GM21526 (cell line): ENCODE data around the gene TARP.

ENCODE experiments used
- ATAC-seq: cut with Tn5 transposase; IDR thresholded peaks from one replicate; pipeline ENCODE4 v1.9.1; 2021; ENCODE audit warnings: moderate library complexity; ENCODE audit not compliant: unreplicated experiment, low FRiP score

TARP gene

DNA sequence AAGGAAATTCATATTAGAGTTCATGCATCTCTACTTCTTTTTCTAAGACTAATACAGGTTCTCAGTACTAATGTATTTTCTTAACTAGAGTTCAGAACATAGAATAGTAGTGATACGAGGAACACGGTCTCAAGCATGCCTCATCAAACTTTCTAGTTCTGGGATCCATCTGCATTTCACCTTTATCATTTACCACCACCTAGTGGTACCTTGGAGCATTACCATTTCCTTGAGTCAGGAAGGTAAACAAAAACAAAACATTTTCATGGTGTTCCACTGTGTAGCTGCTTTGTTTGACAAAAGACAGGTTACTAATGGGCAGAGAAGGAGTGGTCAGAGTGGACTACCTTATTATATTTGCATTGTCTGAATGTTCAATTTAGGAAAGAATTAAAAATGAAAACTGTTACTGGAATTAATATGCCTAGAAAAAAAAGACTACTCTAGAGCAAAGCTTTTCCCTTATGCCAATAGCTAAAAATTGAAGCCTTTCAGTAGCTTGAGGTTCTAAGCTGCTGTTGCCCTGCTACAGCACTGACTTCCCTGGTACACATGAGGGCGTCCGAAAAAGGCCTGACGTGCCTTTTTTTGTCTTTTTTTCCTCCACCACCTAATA lies 50.8 kb downstream of the TARP start:
- peak; percentile 48 for ATAC-seq

DNA sequence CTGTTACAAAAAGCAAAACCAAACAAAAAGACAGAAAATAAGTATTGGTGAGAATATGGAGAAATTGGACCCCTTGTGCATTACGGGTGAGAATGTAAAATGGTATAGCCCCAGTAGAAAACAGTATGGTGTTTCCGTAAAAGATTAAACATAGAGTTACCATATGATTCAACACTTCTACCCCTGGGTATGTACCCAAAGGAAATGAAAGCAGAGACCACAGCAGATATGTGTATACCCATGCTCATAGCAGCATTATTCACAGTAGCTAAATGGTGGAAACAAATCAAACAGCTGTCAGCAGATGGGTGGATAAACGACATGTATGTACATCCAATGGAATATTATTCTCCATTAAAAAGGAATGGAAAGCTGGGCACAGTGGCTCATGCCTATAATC lies 53.0 kb downstream of the TARP start:
- no peak for ATAC-seq

DNA sequence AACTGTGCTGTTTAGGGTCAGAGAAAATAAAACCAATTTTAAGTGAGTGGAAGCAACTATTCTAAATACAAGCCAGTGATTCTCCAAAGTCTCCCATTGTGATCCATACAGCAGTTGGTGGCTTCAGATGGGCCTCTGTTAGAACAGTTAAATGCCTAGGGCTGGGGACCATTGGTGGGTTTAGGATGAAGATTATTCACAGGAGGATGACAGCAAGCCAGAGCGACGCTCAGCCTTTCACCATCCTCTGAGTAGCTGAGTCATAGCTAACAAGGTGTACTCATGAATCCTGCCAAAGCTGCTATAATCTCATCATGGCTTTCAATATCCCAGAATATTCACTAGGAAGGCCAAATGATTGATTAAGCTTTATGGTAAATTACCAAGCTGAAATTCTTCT lies 55.8 kb downstream of the TARP start:
- ATAC-seq, result no peak

DNA sequence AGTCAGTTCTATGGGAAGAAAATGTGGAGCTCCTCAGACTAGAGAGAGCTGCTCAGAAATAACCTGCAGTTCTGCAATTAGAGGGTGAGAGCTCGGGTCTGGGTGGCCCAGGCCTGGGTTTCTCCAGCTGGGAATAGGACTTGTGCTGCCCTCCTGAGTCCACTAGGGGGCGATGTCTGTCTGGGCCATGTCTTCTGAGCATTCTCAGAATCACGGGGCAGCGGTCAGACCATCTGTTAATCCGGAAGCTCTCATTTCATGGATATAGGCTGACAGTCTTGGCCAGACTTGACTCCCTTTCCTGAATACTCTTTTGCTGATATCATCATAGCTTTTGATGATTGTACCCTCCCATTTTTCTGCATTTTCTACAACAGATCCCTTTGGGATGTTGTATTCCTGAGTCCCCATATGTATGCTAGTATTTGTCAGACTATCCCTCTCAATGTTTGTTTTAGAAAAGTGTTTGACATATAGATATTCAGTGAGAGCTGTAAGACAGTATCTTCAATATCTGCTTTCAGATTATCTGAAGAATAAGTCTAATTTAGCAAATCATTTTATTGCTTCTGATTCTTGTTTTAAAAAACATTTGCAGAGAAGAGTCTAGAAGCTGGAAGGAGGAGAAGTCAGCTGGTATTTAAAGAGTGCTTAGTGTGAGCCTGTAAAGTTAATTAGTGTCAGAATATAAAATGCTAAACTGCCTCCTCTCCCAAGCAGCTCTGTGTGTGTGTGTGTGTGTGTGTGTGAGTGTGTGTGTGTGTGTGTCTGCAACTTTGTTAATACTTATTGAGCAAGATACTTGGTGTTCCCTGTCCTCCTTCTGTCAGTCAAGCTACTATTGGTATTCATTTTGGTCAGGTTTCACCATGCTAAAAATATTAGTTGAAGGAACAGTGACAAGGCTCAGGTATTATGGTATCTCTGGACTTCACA lies 57.4 kb downstream of the TARP start:
- peak; percentile 89 for ATAC-seq

DNA sequence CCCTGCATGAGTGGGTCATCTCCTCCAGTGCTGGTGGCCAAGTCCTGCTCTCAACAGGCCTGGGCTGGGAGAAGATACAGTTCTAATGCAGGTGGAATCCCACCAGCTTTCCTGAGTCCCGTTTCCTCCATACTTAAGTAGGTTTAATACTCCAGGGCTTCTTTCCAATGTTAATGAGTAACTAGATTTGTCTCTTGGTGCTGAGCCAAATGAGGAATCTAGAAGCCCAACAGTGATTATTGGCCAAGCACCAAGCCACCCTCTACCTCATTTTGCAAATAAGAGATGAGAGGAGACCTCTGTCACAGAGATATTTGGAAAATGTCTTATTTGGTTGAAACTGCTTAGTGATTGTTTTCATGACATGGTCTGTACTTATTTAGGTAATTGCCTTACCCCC lies 58.3 kb downstream of the TARP start:
- ATAC-seq, result no peak

DNA sequence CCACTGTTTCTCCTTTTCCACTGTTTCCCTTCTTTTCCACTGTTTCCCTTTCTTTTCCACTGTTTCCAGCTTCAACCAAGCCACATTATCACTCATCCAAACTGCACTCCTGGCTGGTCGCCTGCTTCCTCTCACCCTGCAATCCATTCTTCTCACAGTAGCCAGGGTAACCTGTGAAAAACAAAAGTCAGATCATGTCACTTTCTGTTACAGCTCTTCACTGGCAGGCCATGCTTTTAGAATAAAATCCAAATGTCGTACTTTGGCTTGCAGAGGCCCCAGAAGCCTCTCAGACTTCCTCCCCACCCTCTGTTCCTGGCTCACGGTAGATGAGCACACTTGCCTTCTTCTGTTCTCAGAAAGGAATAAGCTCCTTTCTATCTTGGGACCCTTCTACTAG lies 61.5 kb downstream of the TARP start:
- no peak for ATAC-seq

DNA sequence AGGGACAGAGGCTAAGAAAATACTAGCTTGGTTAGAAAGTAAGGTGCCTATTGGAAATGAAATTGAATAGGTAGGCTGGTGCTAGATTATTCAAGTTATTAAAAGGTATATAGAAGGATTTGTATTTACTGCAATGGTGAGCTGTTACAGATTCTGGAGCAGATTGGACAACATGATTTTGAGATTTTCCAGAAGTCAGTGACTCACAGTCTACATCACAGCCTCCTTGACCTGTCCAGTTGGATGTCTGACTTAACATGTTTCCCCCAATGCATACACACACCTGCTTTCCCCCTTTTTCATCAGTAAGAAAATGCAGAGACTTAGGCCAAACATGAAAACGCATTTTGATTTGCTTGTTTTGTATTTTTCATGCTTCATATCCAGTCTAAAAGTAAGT lies 62.0 kb downstream of the TARP start:
- ATAC-seq, result no peak
